ENCODE measurements around the gene NCAPH2. TPM values are rescaled to one million over a fixed set of nuclear protein-coding genes. Genes with fewer than 3 reads are reported as not detected.
A peak's percentile ranks its signal among the peaks of the same experiment; 100 is the strongest.

The NCAPH2 gene
- total RNA-seq, 2 donors from 2014 or later, result 120 to 141 TPM

DNA sequence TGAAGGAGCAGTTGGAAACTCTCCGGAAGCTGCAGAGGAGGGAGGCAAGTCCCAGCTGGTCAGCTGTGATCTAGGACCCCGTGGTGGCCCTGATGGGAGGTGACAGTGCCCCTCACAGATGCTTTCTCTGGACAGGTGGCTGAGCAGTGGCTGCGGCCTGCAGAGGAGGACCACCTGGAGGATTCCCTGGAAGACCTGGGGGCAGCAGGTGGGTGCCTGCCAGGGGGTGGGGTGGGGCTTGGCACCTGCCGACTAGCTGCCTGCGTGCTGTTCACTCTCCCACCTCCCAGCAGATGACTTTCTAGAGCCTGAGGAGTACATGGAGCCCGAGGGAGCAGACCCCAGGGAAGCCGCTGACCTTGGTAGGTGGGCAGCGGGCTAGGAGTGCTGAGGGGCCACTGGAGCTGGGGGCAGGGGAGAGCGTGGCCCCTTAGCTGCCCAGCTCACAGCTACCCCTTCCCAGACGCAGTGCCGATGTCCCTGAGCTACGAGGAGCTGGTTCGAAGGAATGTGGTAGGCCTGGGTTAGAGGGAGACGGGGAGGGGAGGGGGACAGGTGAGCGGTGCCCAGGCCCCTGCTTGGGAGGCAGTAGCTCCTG is 14.3 kb downstream of the NCAPH2 start:
- H3K36me3 Mint-ChIP-seq (ENCODE audit: insufficient read depth in 2 of 2), result peaks cover 4 to 18% of the 10 kb centered on the region in 2 donors
- no peak overlapping the region for H3K4me3 Mint-ChIP-seq
- ATAC-seq (replicated peaks in 1 of 2), result no peak
- H3K27ac Mint-ChIP-seq, result no peak overlapping the region
- no peaks in the 10 kb centered on the region for H3K27me3 Mint-ChIP-seq (ENCODE audit: low read depth)
- H3K4me1 Mint-ChIP-seq (ENCODE audit: low read depth), result peaks cover 25% of the 10 kb centered on the region
- DNase-seq, result no peak
- no peaks in the 10 kb centered on the region for H3K9me3 Mint-ChIP-seq

GRCh38 chr22:50522806-50523438 is 14.9 kb downstream of the NCAPH2 start:
- no peak for DNase-seq
- Mint-ChIP-seq H3K36me3 (ENCODE audit: insufficient read depth in 2 of 2) (peaks cover 5 to 21% of the 10 kb centered on the region in 2 donors), H3K27me3 (ENCODE audit: low read depth) (no peaks in the 10 kb centered on the region), H3K27ac (no peak overlapping the region), H3K9me3 (no peaks in the 10 kb centered on the region), H3K4me3 (peak overlapping the region; percentile 29), H3K4me1 (ENCODE audit: low read depth) (peaks cover 31% of the 10 kb centered on the region)
- no peak for ATAC-seq (replicated peaks in 1 of 2)

GRCh38 chr22:50523458-50523805 is 15.4 kb downstream of the NCAPH2 start:
- H3K9me3 Mint-ChIP-seq, result no peaks in the 10 kb centered on the region
- H3K27ac Mint-ChIP-seq, result no peak overlapping the region
- ATAC-seq (replicated peaks in 1 of 2) (no peak), DNase-seq (no peak)
- H3K27me3 Mint-ChIP-seq (ENCODE audit: low read depth), result no peaks in the 10 kb centered on the region
- peak overlapping the region; percentile 29 to 96 for H3K4me3 Mint-ChIP-seq
- peaks cover 9 to 22% of the 10 kb centered on the region in 2 donors for H3K36me3 Mint-ChIP-seq (ENCODE audit: insufficient read depth in 2 of 2)
- H3K4me1 Mint-ChIP-seq (ENCODE audit: low read depth), result peaks cover 34% of the 10 kb centered on the region

DNA sequence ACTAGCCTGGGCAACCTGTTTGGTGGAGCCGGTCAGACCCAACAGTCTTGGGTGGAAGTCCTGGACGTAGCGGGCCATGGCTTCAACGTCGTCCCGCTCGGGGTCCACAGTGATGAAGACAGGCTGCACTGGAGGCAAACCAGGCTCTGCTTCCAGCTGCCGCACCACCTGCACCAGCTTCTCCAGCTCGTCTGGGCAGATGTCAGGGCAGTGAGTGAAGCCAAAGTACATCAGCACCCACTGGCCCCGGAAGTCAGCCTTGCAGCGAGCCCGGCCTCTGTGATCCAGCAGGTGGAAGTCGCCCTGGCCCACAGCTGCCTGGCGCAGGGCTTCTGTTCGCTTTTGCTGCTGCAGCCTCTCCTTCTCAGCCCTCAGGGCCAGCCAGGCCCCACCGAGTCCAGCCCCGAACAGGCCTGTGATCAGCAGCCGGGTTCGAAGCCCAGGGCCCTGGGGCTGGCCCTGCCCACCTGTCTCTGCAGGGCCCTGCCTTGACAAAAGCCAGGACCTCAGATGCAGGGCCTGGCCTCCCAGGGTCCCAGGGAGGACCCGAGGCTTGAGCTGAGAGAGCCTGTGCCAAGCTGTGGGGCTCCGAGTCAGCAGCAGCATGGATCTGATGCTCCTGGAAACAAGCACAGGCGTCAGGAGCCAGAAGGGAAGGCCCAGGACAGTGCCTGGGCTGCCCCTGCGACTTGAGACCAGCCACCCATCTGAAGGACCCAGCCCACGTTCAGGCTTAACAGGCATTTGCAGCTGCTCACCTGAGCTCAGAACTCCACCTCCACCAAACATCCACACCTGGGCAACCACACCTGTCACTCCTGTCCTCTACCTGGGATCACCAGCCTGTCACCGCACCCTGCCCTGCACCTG is 16.0 kb downstream of the NCAPH2 start:
- Mint-ChIP-seq H3K27me3 (ENCODE audit: low read depth) (no peaks in the 10 kb centered on the region), H3K36me3 (ENCODE audit: insufficient read depth in 2 of 2) (peaks cover 11 to 24% of the 10 kb centered on the region in 2 donors), H3K27ac (peak overlapping the region; percentile 94), H3K9me3 (no peaks in the 10 kb centered on the region), H3K4me1 (ENCODE audit: low read depth) (peaks cover 39% of the 10 kb centered on the region), H3K4me3 (peak overlapping the region; percentile 90 to 96)
- no peak for DNase-seq
- ATAC-seq (replicated peaks in 1 of 2), result no peak

- peaks cover 39% of the 10 kb centered on the region for H3K4me1 Mint-ChIP-seq (ENCODE audit: low read depth)
- H3K36me3 Mint-ChIP-seq (ENCODE audit: insufficient read depth in 2 of 2), result peaks cover 11 to 20% of the 10 kb centered on the region in 2 donors
- H3K9me3 Mint-ChIP-seq, result no peaks in the 10 kb centered on the region
- no peak for DNase-seq
- H3K4me3 Mint-ChIP-seq, result peak overlapping the region; percentile 90 to 96
- H3K27ac Mint-ChIP-seq, result peak overlapping the region; percentile 94
- no peak for ATAC-seq (replicated peaks in 1 of 2)
- H3K27me3 Mint-ChIP-seq (ENCODE audit: low read depth), result no peaks in the 10 kb centered on the region
These were observed 16.7 kb downstream of the NCAPH2 start for GRCh38 chr22:50524676-50525103.

DNA sequence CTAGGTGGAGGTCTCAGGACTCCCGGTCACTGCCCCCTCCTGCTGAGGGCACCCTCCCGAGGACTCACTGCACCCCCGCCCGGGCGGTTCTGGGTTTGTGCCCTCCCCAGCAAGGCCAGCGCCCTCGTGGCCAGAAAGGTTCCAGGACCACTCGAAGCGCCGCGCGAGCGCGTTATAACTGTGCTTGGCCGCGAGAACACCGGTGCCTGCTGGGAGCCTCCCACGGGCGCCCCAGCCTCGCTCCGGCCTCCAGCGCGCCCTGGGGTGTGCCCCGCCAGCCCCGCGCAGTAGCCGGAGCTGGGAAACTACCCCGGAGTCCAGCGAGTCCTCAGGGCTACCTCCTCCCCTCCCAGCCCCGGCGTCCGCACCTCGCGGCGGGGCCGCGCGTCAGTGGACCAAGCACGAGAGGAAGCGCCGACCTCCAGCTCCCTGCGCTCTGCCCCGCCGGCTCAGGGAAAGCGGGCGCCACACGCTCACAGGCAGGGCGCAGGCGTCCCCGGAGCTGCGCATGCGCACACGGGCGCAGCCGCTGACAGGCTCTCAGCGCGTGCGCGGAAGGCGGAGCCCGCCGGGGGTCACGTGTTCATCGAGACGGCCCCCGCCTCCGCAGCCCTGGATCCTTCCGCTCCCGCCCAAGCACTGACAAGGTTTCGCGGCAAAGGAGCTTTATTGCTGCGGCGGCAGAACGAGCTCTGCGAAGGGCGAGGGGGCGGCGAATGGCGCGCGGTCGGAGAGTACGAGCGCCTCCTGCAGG is 17.3 kb downstream of the NCAPH2 start, which contains the start of gene SCO2:
TSS of gene SCO2 (minus strand) at position 495 of the 754 bp plus-strand sequence. CDS start 1,187 bp downstream, outside the sequence.
- ATAC-seq (replicated peaks in 1 of 2) (peak; percentile 56 to 61), DNase-seq (peak; percentile 99)
- H3K9me3 Mint-ChIP-seq, result no peaks in the 10 kb centered on the region
- H3K27me3 Mint-ChIP-seq (ENCODE audit: low read depth), result no peaks in the 10 kb centered on the region
- H3K4me3 Mint-ChIP-seq, result peak within 1 kb of the TSS; percentile 90 to 96
- H3K36me3 Mint-ChIP-seq (ENCODE audit: insufficient read depth in 2 of 2), result peaks cover 11 to 14% of the 10 kb centered on the region in 2 donors
- H3K4me1 Mint-ChIP-seq (ENCODE audit: low read depth), result peaks cover 39% of the 10 kb centered on the region
- peak within 1 kb of the TSS; percentile 94 for H3K27ac Mint-ChIP-seq

GRCh38 chr22:50525858-50526107 is 17.8 kb downstream of the NCAPH2 start:
- Mint-ChIP-seq H3K36me3 (ENCODE audit: insufficient read depth in 2 of 2) (peaks cover 12 to 13% of the 10 kb centered on the region in 2 donors), H3K27ac (peak overlapping the region; percentile 14), H3K27me3 (ENCODE audit: low read depth) (no peaks in the 10 kb centered on the region)

DNA sequence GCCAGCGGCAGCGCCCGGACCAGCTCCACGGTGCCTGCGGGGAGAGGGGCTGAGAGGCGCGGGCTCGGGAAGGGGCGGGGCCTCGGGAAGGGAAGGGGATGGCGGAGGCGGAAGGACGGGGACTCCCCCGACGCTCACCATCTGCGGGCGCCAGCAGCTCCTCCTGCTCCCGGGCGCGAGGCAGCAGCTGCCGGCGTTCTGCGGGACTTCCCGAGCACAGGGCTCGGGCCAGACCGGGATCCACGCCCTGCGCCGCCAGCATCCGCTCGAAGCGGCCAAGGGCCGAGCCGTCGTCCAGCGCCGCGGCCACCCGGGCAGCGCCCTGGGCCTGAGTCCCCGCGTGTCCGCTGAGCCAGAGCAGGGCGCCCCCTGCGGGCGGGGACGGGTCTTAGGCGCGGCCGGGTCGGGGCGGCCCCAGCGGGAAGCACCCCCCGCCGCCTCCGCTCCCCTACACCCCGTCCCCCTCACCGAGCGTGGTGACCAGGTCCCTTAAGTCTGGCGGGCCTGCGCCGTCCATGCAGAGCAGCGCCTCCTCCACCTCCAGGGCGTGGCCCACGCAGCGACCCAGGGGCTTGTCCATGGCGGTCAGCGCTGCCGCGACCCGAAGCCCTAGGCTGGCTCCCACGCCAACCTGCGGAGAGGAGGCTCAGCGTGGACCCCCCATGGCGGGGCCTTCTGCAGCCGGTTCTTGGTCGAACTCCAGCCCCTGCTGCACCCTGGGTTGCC is 18.2 kb downstream of the NCAPH2 start:
- Mint-ChIP-seq H3K4me1 (ENCODE audit: low read depth) (peaks cover 39% of the 10 kb centered on the region), H3K9me3 (no peaks in the 10 kb centered on the region), H3K27me3 (ENCODE audit: low read depth) (no peaks in the 10 kb centered on the region), H3K36me3 (ENCODE audit: insufficient read depth in 2 of 2) (peaks cover 13 to 14% of the 10 kb centered on the region in 2 donors), H3K27ac (peak overlapping the region; percentile 93), H3K4me3 (peak overlapping the region; percentile 90 to 96)
- DNase-seq, result peak; percentile 94
- peak; percentile 46 to 55 for ATAC-seq (replicated peaks in 1 of 2)

More at GRCh38 chr22:50525858-50526107, 17.8 kb downstream of the NCAPH2 start:
- ATAC-seq (replicated peaks in 1 of 2), result no peak
- Mint-ChIP-seq H3K9me3 (no peaks in the 10 kb centered on the region), H3K4me3 (peak overlapping the region; percentile 90 to 96), H3K4me1 (ENCODE audit: low read depth) (peaks cover 39% of the 10 kb centered on the region)
- no peak for DNase-seq

DNA sequence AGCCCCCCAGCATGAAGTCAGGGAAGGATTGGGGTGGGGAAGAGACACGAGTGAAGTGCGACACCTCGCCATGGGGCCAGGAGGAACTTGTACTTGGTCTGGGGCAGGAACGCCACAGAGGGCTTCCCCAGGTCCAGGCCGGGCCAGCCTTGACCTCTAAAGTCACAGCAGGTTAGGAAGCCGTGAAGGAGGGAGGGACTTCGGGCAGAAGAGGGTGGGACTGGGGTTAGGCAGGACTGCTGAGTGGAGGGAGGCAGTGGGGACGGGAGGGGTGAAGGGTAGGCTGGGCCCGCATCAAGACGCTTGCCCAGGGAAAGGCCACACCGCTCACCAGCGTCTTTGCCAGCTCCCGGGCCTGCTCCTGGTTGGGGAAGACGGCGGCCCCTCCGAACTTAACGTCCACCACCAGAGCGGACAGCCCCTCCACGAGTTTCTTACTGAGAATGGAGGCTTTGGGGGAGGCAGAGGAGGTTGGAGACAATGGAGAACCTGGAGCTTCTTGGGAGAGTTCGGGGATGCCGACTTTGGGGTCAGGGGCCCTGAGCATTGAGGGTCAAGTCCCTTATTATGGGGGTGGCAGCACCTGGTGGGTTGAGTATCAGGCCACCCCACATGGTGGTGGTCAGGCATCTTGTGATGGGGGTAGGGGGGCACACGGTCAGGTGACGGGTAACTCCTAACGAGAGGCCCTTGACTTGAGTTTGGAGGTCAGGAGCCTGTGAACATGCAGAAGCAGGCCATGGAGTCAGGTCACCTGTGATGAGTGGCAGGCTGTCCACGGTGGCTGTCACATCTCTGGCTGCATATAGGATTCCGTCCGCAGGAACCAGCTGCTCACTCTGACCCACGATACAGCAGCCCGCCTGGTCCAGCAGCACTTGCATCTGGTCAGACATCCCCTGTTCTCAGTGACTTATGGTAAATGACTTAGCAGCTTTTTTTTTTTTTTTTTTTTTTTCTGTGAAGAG is 19.1 kb downstream of the NCAPH2 start:
- no peaks in the 10 kb centered on the region for H3K9me3 Mint-ChIP-seq
- H3K27ac Mint-ChIP-seq, result peak overlapping the region; percentile 93
- peaks cover 13 to 14% of the 10 kb centered on the region in 2 donors for H3K36me3 Mint-ChIP-seq (ENCODE audit: insufficient read depth in 2 of 2)
- peaks cover 39% of the 10 kb centered on the region for H3K4me1 Mint-ChIP-seq (ENCODE audit: low read depth)
- DNase-seq (peak; percentile 71 to 72), ATAC-seq (replicated peaks in 1 of 2) (peak; percentile 6 to 14)
- H3K4me3 Mint-ChIP-seq, result peak overlapping the region; percentile 90 to 96
- H3K27me3 Mint-ChIP-seq (ENCODE audit: low read depth), result no peaks in the 10 kb centered on the region

- Mint-ChIP-seq H3K4me3 (peak overlapping the region; percentile 90 to 96), H3K36me3 (ENCODE audit: insufficient read depth in 2 of 2) (peaks cover 13 to 20% of the 10 kb centered on the region in 2 donors), H3K27me3 (ENCODE audit: low read depth) (no peaks in the 10 kb centered on the region), H3K27ac (peak overlapping the region; percentile 93), H3K4me1 (ENCODE audit: low read depth) (peaks cover 45% of the 10 kb centered on the region), H3K9me3 (no peaks in the 10 kb centered on the region)
- DNase-seq (no peak), ATAC-seq (replicated peaks in 1 of 2) (no peak)
These were observed 20.1 kb downstream of the NCAPH2 start for GRCh38 chr22:50527921-50528681.
